K562 (cell line): Measurements from ENCODE around the gene AMZ1. TPM values are rescaled to one million over a fixed set of nuclear protein-coding genes. Genes with fewer than 3 reads are reported as not detected.

ENCODE experiments used
- ATAC-seq: fragments of 200-7000 bp; cut with Tn5 transposase; 3 replicates; pipeline ENCODE4 v1.9.1; 2020; ENCODE audit warnings: moderate library complexity
- BruUV-seq: library from RNA; stranded (reverse); fragments of 400-500 nt; replicated peaks from 2 replicates; lab custom pipeline; 2021; lab: Mats Ljungman, UMichigan
- CTCF ChIA-PET: fragments of 300-600 bp; formaldehyde crosslinking; extraction: SDS; loops from one replicate; lab custom pipeline; 2021; ENCODE audit warnings: low intra/inter-chr PET ratio; lab: Yijun Ruan, JAX
- POLR2A ChIA-PET: fragments of 300-600, 350-650 bp; sonication (Branson Sonifier 250); formaldehyde crosslinking; extraction: SDS; loops from one replicate; lab custom pipeline; 2021; ENCODE audit warnings: antibody characterized with exemption, inconsistent platforms; lab: Yijun Ruan, JAX
- DNase-seq, 4 experiments: peaks; one replicate each; pipeline versions ENCODE4 v3.0.0 to v3.0.0-alpha.2; 2011 to 2018; ENCODE audit warnings: low spot score in 3 of 4, mixed read lengths in 3 of 4; ENCODE audit errors: extremely low read depth in 1 of 4
- FAIRE-seq: peaks from 2 replicates; lab custom pipeline; 2011; peaks lifted over from hg19 to GRCh38; lab: Jason Lieb, UNC
- H2AFZ ChIP-seq: 2 replicates; pipeline ENCODE4 v1.6.0; 2011; ENCODE audit warnings: low read depth, low read length, control low read depth, inconsistent platforms
- H3K27ac ChIP-seq: fragments of 200-600 bp; 3 replicates; pipeline ENCODE4 v1.8.0; 2011; ENCODE audit warnings: low read depth, mild to moderate bottlenecking, control low read depth, inconsistent platforms, low read length, moderate library complexity, mixed read lengths; ENCODE audit errors: extremely low read depth
- H3K27me3 ChIP-seq, 2 experiments: fragments of 300-600 bp in 1 of 2; 2 replicates in 1 of 2; 3 replicates in 1 of 2; pipeline versions ENCODE4 v1.6.0 to v1.8.0; 2011; ENCODE audit warnings: inconsistent platforms in 2 of 2, low read length in 2 of 2, mild to moderate bottlenecking in 1 of 2, mixed read lengths in 1 of 2, moderate library complexity in 1 of 2; ENCODE audit not compliant: control insufficient read depth in 2 of 2, insufficient read depth in 2 of 2
- H3K36me3 ChIP-seq: fragments of 300-600 bp; 3 replicates; pipeline ENCODE4 v1.8.0; 2011; ENCODE audit warnings: mild to moderate bottlenecking, low read length, inconsistent platforms; ENCODE audit not compliant: control insufficient read depth, insufficient read depth
- H3K4me1 ChIP-seq, 2 experiments: fragments of 200-600 bp in 1 of 2; replicated peaks in 1 of 2; 2 replicates in 1 of 2; 3 replicates in 1 of 2; pipeline versions ENCODE4 v1.5.1 to v1.8.0; 2011; ENCODE audit warnings: inconsistent platforms in 2 of 2, low read length in 2 of 2, mild to moderate bottlenecking in 1 of 2, mixed read lengths in 1 of 2, moderate library complexity in 1 of 2; ENCODE audit not compliant: control insufficient read depth in 2 of 2, insufficient read depth in 2 of 2
- H3K4me2 ChIP-seq: 2 replicates; pipeline ENCODE4 v1.6.1; 2011; ENCODE audit warnings: low read length, control low read depth, inconsistent platforms, mixed read lengths; ENCODE audit not compliant: insufficient read depth
- H3K4me3 ChIP-seq: fragments of 200-600 bp; sonication (generic), shearing (Covaris generic); 2 replicates; pipeline ENCODE4 v1.5.1; 2016; ENCODE audit warnings: control low read depth, inconsistent platforms
- H3K79me2 ChIP-seq: fragments of 200-600 bp; 3 replicates; pipeline ENCODE4 v1.8.0; 2011; ENCODE audit warnings: low read length, inconsistent platforms; ENCODE audit not compliant: control insufficient read depth, insufficient read depth
- H3K9ac ChIP-seq, 2 experiments: 2 replicates each; pipeline versions ENCODE4 v1.6.0 to v1.6.1; 2011; ENCODE audit warnings: low read depth in 2 of 2, low read length in 2 of 2, control low read depth in 1 of 2, inconsistent platforms in 1 of 2, mild to moderate bottlenecking in 1 of 2, mixed read lengths in 1 of 2; ENCODE audit not compliant: insufficient read depth in 1 of 2
- H3K9me1 ChIP-seq: one replicate; pipeline ENCODE4 v1.6.0; 2011; ENCODE audit warnings: inconsistent platforms, mild to moderate bottlenecking, low read length, moderate library complexity; ENCODE audit not compliant: control insufficient read depth, insufficient read depth
- H3K9me3 ChIP-seq: replicated peaks from 2 replicates; pipeline ENCODE4 v1.5.1; 2011; ENCODE audit warnings: low read depth, low read length, inconsistent platforms; ENCODE audit not compliant: control insufficient read depth, insufficient read depth
- H4K20me1 ChIP-seq: replicated peaks from 2 replicates; pipeline ENCODE4 v1.6.1; 2011; ENCODE audit warnings: low read length, inconsistent platforms, mixed read lengths; ENCODE audit not compliant: control insufficient read depth, insufficient read depth
- CBX3 ChIP-seq, 2 experiments: IDR thresholded peaks; 1 replicate in 1 of 2; 2 replicates in 1 of 2; pipeline ENCODE4 v1.6.1; 2012; ENCODE audit warnings: inconsistent platforms in 2 of 2, low read length in 2 of 2, borderline replicate concordance in 1 of 2, control low read depth in 1 of 2
- FOSL1 ChIP-seq: fragments of 200-800 bp; sonication (Bioruptor generic); conservative IDR thresholded peaks from 2 replicates; pipeline ENCODE4 v1.6.1; 2016; ENCODE audit warnings: missing genetic modification characterization, missing compliant biosample characterization
- NFE2L1 ChIP-seq: fragments of 450-650 bp; IDR thresholded peaks from 2 replicates; pipeline ENCODE4 v1.6.1; 2016; ENCODE audit warnings: missing genetic modification characterization, low read depth, mild to moderate bottlenecking, missing compliant biosample characterization, moderate library complexity, borderline replicate concordance
- ZFP30 ChIP-seq: fragments of 250-450 bp; sonication (Bioruptor Pico); IDR thresholded peaks from 2 replicates; pipeline ENCODE4 v1.8.0; 2022; ENCODE audit warnings: moderate library complexity, mild to moderate bottlenecking, inconsistent platforms, borderline replicate concordance
- ZNF174 ChIP-seq: fragments of 250-450 bp; sonication (Bioruptor Pico); IDR thresholded peaks from 2 replicates; pipeline ENCODE4 v1.4.0; 2020; ENCODE audit warnings: mild to moderate bottlenecking
- ZNF212 ChIP-seq: fragments of 450-650 bp; formaldehyde crosslinking; IDR thresholded peaks from 2 replicates; pipeline ENCODE4 v1.4.0; 2020; ENCODE audit warnings: mild to moderate bottlenecking
- ZNF232 ChIP-seq: sonication (generic); formaldehyde crosslinking; IDR thresholded peaks from 2 replicates; pipeline ENCODE4 v1.8.0; 2022; ENCODE audit warnings: mild to moderate bottlenecking, missing genetic modification reagents
- ZNF785 ChIP-seq: fragments of 250-450 bp; sonication (Bioruptor Pico); IDR thresholded peaks from 2 replicates; pipeline ENCODE4 v1.4.0; 2020; ENCODE audit warnings: mild to moderate bottlenecking
- WGBS: fragments of 100-300 bp; shearing (Covaris generic); methylation state at CpG from one replicate; pipeline ENCODE4 v1.1.6; 2016; ENCODE audit warnings: low coverage, mixed read lengths; ENCODE audit not compliant: insufficient coverage; ENCODE audit errors: missing lambda C conversion rate; 5-methylcytosine and 5-hydroxymethylcytosine counted together
- in situ Hi-C: fragments of 300-500 bp; cut with MboI; formaldehyde crosslinking; loops from 4 replicates; pipeline ENCODE4 v1.15.0; 2018; ENCODE audit warnings: inconsistent platforms, mixed read lengths
- intact Hi-C: fragments of 100-400 bp; cut with micrococcal nuclease; formaldehyde crosslinking; loops from 2 replicates; pipeline ENCODE4 v1.14.2; 2022
- polyA plus RNA-seq, 8 experiments: library from polyadenylated mRNA; depleted of rRNA in 4 of 8; stranded (reverse) in 5 of 8; unstranded in 3 of 8; fragments of >200 nt; fragmentation: Nextera tagmentation in 2 of 8; fragmentation: Illumina TruSeq in 1 of 8; extraction: Ambion mirVana in 2 of 8; extraction: Trizol in 1 of 8; gene quantifications; 2 replicates each; pipeline versions ENCODE4 v1.2.1 to v1.2.3, GENCODE V29; 2011 to 2014; ENCODE audit warnings: inconsistent platforms in 1 of 8, missing spikeins in 1 of 8
- total RNA-seq, 7 experiments: library from RNA; depleted of rRNA in 6 of 7; stranded (reverse); fragments of >200 nt in 6 of 7; fragmentation: Illumina TruSeq in 2 of 7; extraction: Trizol in 2 of 7; gene quantifications; 2 replicates each; pipeline versions ENCODE4 v1.2.1 to v1.2.3, GENCODE V29; 2011 to 2021; ENCODE audit warnings: low replicate concordance in 1 of 7
- TF ChIP-seq, protein P1 (sequence below): fragments of 450-650 bp; IDR thresholded peaks from 2 replicates; pipeline ENCODE4 v1.6.1; 2017; ENCODE audit warnings: antibody characterized with exemption

Gene AMZ1
- total and polyA plus RNA-seq, 9 of the 15 experiments (the other 6 are each of a cell fraction or from before 2014, with no cell fraction given): not detected

DNA sequence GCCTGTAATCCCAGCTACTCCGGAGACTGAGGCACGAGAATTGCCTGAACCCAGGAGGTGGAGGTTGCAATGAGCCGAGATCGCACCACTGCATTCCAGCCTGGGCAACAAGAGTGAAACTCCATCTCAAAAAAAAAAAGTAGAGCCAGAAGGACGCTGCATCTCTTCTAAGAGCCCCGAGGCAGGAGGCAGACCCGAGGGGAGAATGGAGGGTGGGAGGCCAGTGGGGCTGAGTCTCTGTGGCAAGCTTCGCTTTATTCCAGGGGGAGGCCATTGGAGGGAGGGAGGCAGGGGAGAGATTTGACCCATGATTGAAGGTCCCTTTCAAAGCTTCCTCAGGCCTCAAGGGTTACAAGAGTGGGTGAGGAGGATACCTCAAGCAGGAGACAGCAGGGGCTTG is 37.6 kb upstream of the AMZ1 start:
- ChIA-PET POLR2A (no interaction called here), CTCF (no interaction called here)
- Histone ChIP-seq H3K9me1 (no peaks in the 10 kb centered on the region), H2AFZ (no peak overlapping the region), H3K27ac (no peak overlapping the region), H3K4me3 (no peak overlapping the region), H3K4me2 (no peak overlapping the region), H4K20me1 (peaks cover 5% of the 10 kb centered on the region; the same call in 1 of the 2 replicates), H3K4me1 (peaks cover 6 to 61% of the 10 kb centered on the region in 2 experiments; a peak in 3 of 5 replicates), H3K9me3 (no peaks in the 10 kb centered on the region), H3K36me3 (no peaks in the 10 kb centered on the region), H3K79me2 (no peaks in the 10 kb centered on the region), H3K27me3 (peaks cover 2 to 9% of the 10 kb centered on the region in 2 experiments; a peak in 1 of 5 replicates), H3K9ac (no peak overlapping the region; a peak in 1 of 4 replicates)
- DNase-seq (no peak), ATAC-seq (no peak), FAIRE-seq (no peak)
- intact Hi-C loops: loop anchor here (10.0 kb wide), 1 partner anchor 86 kb away; no protein-coding TSS in a partner anchor
- TF ChIP-seq ZNF174 (CRISPR knock-in tag) (no peak), ZNF785 (CRISPR knock-in tag) (no peak), NFE2L1 (tag) (no peak), CBX3 (IDR thresholded peaks at IDR 0.05; ENCODE audit: borderline replicate concordance in 1 of 2, low read length in 2 of 2) (no peak), ZNF232 (CRISPR knock-in tag) (no peak), FOSL1 (tag) (no peak), ZNF212 (CRISPR knock-in tag) (no peak), ZFP30 (CRISPR knock-in tag) (no peak)
- TF ChIP-seq, protein P1, sequence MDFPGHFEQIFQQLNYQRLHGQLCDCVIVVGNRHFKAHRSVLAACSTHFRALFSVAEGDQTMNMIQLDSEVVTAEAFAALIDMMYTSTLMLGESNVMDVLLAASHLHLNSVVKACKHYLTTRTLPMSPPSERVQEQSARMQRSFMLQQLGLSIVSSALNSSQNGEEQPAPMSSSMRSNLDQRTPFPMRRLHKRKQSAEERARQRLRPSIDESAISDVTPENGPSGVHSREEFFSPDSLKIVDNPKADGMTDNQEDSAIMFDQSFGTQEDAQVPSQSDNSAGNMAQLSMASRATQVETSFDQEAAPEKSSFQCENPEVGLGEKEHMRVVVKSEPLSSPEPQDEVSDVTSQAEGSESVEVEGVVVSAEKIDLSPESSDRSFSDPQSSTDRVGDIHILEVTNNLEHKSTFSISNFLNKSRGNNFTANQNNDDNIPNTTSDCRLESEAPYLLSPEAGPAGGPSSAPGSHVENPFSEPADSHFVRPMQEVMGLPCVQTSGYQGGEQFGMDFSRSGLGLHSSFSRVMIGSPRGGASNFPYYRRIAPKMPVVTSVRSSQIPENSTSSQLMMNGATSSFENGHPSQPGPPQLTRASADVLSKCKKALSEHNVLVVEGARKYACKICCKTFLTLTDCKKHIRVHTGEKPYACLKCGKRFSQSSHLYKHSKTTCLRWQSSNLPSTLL: no peak
- in situ Hi-C loops: no loop called here
- 8% methylated on average over 5 of the region's 8 CpGs for WGBS
- no TSS peak for BruUV-seq
